A549 (cell line): ENCODE measurements around the gene CCDC154.

Experiments used
- BHLHE40 ChIP-seq: IDR thresholded peaks from 2 replicates; pipeline ENCODE4 v1.6.1; 2012; ENCODE audit warnings: low read depth, low read length, inconsistent platforms
- HDAC2 ChIP-seq: fragments of 200-600 bp; sonication (generic); IDR thresholded peaks from 2 replicates; pipeline ENCODE4 v1.6.1; 2016
- HOXA7 ChIP-seq: fragments of 250-450 bp; sonication (Bioruptor Pico); IDR thresholded peaks from 2 replicates; pipeline ENCODE4 v1.5.0; 2020; ENCODE audit warnings: mild to moderate bottlenecking, moderate library complexity
- JUN ChIP-seq, 2 experiments: fragments of >200 bp; sonication (Bioruptor Twin); formaldehyde crosslinking; IDR thresholded peaks; 2 replicates in 1 of 2; 3 replicates in 1 of 2; pipeline ENCODE4 v1.6.1; 2016 to 2017
- PHF8 ChIP-seq: fragments of 200-600 bp; sonication (generic); IDR thresholded peaks from 2 replicates; pipeline ENCODE4 v1.6.1; 2016; ENCODE audit warnings: low read depth, mild to moderate bottlenecking, antibody characterized with exemption, moderate library complexity, borderline replicate concordance
- POLR2A ChIP-seq: IDR thresholded peaks from 2 replicates; pipeline ENCODE4 v1.6.1; 2012; ENCODE audit warnings: mild to moderate bottlenecking, low read length
- RAD21 ChIP-seq, 2 experiments: fragments of >200 bp in 1 of 2; sonication (Bioruptor Twin) in 1 of 2; formaldehyde crosslinking in 1 of 2; IDR thresholded peaks in 1 of 2; conservative IDR thresholded peaks in 1 of 2; 2 replicates in 1 of 2; 3 replicates in 1 of 2; pipeline ENCODE4 v1.6.1; 2012 to 2018; ENCODE audit warnings: inconsistent platforms in 1 of 2
- RCOR1 ChIP-seq: fragments of 150-350 bp; IDR thresholded peaks from 2 replicates; pipeline ENCODE4 v1.6.1; 2014; ENCODE audit warnings: antibody characterized with exemption, low read length, low read depth
- RFX5 ChIP-seq: fragments of 450-650 bp; IDR thresholded peaks from 2 replicates; pipeline ENCODE4 v1.7.1; 2014; ENCODE audit warnings: antibody characterized with exemption, mild to moderate bottlenecking, moderate library complexity
- TF ChIP-seq, protein P1 (sequence below): fragments of >200 bp; sonication (Bioruptor Twin); formaldehyde crosslinking; IDR thresholded peaks from 3 replicates; pipeline ENCODE4 v1.5.1; 2016
- TF ChIP-seq, protein P2 (sequence below): fragments of 450-650 bp; IDR thresholded peaks from 2 replicates; pipeline ENCODE4 v1.6.1; 2014; ENCODE audit warnings: antibody characterized with exemption

DNA sequence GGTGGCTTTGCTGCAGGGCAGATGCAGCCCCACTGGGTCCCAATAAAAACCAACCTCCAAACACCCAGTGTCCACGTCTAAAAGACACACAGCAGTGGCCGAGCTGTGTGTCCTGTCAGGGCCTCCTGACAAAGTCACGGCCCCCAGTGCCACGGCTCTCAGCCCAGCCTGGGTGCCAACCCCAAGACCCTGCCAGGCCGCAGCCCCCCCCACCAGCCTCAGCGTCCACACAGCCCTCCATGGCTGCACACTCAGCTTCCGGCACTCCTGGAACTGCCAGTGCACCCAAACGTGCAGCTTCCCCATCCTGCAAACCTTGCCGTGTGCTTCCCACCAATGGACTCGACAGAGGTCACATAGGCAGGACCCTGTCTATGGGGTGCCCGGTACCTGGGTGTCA, 3.6 kb upstream of the CCDC154 start:
- TF ChIP-seq RAD21 (conservative IDR thresholded peaks at IDR 0.05 in 1 of 2, IDR thresholded peaks at IDR 0.05 in 1 of 2) (no peak), JUN (IDR thresholded peaks at IDR 0.05) (no peak), HDAC2 (no peak), RFX5 (no peak), POLR2A (no peak), HOXA7 (CRISPR knock-in tag) (no peak), RCOR1 (no peak), BHLHE40 (no peak), PHF8 (no peak)
- TF ChIP-seq, protein P1, sequence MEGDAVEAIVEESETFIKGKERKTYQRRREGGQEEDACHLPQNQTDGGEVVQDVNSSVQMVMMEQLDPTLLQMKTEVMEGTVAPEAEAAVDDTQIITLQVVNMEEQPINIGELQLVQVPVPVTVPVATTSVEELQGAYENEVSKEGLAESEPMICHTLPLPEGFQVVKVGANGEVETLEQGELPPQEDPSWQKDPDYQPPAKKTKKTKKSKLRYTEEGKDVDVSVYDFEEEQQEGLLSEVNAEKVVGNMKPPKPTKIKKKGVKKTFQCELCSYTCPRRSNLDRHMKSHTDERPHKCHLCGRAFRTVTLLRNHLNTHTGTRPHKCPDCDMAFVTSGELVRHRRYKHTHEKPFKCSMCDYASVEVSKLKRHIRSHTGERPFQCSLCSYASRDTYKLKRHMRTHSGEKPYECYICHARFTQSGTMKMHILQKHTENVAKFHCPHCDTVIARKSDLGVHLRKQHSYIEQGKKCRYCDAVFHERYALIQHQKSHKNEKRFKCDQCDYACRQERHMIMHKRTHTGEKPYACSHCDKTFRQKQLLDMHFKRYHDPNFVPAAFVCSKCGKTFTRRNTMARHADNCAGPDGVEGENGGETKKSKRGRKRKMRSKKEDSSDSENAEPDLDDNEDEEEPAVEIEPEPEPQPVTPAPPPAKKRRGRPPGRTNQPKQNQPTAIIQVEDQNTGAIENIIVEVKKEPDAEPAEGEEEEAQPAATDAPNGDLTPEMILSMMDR: no peak
- TF ChIP-seq, protein P2, sequence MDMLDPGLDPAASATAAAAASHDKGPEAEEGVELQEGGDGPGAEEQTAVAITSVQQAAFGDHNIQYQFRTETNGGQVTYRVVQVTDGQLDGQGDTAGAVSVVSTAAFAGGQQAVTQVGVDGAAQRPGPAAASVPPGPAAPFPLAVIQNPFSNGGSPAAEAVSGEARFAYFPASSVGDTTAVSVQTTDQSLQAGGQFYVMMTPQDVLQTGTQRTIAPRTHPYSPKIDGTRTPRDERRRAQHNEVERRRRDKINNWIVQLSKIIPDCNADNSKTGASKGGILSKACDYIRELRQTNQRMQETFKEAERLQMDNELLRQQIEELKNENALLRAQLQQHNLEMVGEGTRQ: no peak
